ENCODE measurements around the gene KHDRBS2.

- no peak for TF ChIP-seq CTCF (IDR thresholded peaks at IDR 0.05)
- TF ChIP-seq POLR2A (IDR thresholded peaks at IDR 0.05): no peak
These were observed 428.5 kb downstream of the KHDRBS2 start for GRCh38 chr6:61857541-61857940.

All from thyroid gland (tissue), 4 donors.